Activated CD4-positive, alpha-beta T cell treated with anti-CD3 and anti-CD28 coated beads, Interleukin-2, amount 50 U/mL, for 1 hour (primary cell): ENCODE measurements around the gene MAL.
"Not testable (repeated sequence)": the region's sequence is repeated elsewhere in the genome, so short reads cannot be mapped to it uniquely, and the experiment has no call there.

Experiments
- DNase-seq: peaks from one replicate; pipeline ENCODE4 v3.0.0-alpha.2; 2020

MAL gene

DNA sequence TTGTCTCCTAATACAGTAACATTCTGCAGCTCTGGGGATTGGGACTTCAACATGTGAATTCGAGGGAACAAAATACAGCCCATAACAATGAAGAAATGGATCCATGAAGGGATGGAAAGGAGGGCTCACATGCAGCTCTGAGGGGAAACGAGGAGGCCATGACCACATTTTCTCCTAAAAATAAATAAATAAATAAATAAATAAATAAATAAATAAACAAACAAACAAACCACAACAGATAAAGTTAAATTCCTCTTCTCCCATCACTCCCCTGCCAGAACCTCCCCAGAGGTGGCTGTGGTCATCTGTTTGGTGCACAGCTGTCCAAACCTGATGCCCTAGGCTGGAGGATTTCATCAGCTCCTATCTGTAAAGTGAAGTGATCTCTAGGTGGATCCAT is 42.7 kb downstream of the MAL start:
- DNase-seq: no peak

DNA sequence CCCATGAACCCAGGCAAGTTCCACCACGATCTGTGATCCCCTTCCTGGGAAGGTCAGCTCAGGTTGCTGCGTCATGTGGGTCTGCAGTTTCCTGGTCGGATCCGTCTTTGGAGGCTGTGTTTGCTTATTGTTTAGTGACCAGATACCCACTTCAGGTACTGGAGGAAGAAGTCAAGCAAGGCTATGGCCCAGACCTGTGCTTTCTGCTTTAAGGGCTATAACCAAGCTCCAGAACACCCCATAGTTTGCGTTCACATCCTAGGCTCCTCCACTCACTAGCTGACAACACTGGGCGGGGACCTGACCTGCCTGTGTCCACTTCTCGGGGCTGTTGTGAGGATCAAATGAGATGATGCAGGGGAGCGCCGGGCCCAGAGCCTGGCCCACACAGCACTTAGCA is 44.0 kb downstream of the MAL start:
- DNase-seq: no peak

DNA sequence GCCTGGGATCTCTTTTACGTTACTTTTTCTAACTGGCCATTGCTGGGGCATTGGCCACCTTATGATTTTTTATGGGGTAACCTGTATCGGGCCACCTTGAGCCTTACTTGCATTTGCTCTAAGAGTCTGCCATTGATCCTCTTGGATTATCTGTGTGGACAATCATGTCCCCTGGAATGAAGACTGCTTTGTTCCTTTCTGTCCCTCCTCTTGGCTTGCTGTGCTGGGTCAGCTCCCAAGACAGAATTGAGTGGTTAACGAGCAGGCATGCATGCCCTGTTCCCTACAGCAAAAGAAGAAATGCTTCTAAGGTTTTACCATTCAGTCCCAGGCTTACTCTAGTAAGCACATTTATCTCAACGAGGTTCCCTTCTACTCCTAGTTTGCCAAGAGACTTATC is 46.3 kb downstream of the MAL start:
- no peak for DNase-seq

DNA sequence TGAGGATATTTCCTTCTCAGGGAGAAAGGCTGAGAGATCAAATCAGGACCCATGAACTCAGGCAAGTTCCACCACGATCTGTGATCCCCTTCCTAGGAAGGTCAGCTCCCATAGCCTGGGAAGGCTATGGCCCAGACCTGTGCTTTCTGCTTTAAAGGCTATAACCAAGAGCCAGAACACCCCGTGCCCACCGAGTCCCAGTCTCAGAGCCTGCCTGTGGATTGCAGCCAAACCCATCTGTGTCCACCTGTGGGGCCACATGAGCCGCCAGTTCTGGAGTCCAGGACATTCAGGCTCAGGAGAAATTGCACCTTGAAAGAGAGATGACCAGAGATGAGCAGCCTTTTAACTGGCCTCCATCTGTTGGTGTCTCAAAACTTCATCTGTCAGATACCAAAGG is 46.9 kb downstream of the MAL start:
- DNase-seq: no peak

DNA sequence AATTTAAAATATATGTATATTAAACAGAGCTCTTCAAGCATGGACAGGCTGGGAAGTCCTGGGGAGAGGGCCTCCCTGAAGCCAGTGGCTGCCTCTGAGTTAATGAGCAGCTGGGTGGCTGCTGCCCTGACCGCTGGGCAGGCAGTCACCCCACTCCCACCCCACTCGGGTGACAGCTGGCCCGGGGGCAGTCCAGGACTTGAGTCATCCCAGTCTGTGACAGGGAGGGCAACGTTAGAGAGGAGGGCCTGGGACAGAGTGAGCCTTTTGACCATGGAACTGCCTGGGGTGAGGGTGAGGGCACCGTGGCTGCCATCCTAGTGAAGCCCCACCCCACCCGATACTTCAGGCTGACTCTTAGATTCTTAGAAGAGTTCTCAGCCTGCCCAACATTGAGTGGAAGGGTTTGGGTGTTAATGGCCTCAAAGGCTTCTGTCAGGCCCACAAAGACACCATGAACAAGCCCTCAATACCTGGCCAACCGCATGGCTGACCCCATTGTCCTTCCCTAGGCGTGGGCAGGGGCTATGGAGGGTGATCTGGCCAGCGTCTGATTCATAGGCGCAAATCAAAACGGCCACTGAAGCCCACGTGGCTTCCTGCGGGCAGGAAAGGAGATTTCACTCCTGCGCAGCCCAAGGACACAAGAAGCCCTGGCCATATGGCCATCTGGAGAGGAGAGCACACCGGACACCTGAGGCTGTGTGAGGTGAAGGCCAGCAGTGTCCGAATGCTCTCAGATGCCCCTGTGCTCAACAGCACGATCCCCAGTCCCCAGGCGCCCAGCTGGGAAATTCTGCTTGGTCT is 48.6 kb downstream of the MAL start:
- DNase-seq: no peak

DNA sequence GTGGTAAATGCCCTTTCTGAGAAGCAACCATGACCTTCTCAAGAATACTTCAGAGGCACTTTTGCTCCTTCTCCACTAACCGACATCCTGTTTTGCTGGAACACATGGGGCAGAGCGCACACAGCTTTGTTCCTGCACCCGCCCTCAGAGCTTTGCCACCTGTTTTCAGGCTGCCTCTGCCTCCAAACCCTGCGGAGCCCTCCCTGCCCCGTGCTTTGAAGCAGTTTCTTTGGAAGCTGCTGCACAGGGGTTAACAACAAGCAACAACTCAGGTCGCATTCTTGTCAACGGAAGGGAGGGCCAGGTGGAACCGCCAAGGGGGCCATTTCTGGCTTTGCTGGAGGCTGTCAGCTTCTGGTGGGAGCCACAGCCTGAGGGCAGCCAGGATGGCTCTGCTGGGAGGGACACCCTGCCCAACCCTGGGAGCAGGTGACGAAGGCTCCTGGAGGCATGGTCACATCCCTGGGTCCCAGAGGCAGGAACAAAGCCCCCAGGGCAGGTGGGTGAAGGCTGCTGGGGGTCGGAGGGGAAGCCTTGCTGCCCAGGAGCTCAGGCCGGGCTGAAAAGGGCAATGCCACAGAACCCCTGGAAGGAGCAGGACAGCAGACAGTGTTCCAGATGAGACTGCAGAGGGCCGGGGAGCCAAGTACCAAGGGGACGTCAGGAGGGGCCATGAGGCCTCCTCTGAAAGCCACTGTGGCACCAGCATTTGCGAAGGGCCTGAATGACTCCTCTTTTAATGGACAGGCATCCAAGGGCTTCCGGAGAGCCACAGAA is 49.3 kb downstream of the MAL start:
- DNase-seq: peak; percentile 61

DNA sequence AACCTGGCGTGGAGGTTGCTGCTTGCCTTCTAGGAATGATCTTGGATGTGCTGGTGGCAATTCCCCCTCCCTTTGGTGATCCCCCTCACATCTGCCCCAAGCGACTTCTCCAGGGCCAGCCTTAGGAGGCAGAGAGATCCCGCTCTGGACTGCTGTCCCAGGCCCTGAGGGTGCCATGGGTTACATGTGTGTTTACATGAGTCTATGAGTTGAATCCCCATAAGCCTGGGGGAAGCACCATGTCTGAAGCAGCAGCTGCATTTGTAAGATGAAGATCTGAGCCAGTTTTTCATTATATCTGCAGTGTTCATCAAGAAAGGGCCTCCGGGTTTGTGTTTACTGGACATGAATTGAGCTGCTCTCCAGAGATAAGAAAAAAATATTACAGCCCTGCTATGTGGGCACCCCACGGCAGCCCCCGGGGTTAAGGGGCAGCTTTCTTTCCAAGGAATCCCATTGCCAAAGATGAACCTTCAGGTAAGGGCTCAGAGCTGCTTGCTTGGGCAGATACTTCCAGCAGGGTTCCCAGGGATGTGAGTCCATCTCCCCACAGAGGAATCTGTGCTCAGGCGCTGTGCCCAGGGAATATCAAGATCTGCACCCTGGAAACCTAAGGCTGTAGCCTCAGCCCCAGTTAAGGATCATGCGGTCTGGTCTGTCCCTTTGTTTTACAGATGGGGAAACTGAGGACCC is 50.1 kb downstream of the MAL start:
- no peak for DNase-seq

DNA sequence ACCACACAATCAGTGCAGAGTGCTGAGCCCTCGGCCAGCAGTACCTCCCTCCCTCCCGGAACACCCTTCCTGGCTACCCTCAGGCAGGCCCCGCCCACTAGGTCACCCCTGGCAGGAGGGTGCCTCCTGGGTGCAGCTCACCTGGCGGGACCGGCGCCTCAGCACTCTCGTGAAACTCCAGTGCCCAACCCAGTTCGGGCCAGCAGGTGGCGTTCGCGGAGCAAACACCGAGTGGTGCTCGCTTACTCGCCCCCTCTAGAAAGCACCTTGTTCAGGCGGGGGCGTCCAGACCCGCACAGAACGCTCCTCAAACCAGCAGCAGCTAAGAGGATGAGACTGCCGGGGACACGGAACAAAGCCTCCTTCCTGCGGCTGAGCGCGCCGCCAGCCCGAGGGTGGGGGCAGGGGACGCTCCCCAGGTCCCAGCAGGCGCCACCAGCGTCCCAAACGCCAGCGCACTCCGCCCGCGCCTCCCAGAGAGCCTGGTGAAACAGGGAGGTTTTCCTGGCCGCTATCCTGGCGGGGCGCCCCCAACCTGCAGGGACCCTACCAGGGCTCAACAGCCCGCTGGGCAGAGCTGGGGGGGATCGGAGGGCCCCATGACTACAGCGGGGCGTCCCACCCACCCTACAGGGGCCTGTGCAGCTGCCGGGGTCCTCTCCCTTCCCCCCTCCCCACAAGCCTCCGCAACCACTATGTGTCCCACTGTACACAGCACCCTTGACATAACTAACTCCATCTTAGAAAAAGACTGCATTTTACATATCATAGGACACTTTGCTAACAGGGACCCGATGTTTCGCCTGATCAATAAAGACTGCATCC is 51.4 kb downstream of the MAL start:
- peak; percentile 92 for DNase-seq

DNA sequence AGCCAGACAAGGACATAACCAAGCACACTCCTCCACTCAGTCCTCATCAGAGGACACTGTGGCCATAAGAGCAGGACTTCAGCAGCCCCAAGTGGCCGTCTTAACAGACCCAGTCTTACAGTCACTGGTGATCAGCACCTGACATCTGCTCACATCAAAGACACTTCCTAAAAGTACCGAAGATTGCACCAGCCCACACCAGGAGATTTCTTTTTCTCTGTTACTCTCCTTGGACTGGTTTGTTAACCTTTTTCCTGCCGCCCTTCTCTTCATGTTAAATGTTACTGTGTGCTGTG is 52.0 kb downstream of the MAL start:
- DNase-seq: no peak

DNA sequence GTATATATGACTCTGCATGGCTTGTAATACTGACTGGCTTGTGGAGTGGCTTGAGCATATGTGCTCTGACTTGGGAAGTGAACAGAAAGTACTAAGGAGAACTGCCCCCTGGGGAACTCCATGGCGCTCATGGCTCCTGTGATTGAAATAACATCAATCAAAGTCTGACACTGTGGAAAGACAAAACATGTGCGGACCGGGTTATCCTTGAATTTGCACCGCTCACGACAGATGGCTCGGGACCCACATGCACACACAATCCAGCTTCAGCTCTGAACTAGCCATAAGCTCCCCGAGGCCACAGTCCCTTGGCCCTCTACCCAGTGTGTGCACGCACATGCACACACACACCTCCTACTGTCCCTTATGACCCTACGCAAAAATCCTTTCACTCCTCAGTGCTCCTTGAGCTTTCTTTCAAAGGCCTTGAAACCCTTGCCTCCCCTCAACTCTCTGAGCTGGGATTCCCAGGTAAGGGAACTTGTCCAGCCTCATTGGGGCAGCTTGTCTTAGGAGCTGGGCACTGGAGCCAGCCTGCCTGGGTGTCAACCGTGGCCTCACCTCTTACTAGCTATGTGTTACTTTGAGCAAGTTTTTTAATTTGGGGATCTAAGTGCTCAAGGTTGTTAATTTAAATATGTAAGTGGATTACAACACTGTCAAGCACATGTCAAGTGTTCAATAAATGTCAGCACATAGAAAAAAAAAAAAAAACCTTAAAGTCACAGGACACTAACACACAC is 52.5 kb downstream of the MAL start:
- DNase-seq: no peak

DNA sequence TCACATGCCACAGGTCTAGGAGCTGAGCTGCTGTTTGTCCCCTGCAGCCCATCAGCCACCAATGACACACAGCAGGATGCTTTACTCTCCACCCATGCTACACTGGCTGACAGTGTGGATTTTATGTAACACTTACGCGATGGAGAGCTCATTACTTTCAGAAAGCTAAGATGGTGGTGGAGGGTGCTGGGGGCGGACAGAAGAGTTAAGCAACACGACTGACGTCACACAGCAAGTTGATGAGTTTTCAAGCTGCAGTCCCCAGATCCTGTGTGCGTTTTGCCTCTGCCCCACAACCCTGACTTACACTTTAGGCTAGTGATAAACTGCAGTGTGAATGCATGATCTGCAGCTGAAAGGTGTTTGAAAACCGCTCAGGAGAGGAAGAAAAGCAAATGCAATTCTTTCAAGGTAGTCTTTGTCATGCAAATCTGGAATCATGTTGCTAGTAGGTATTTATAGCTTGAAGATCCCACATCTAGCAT is 53.7 kb downstream of the MAL start:
- DNase-seq: no peak

DNA sequence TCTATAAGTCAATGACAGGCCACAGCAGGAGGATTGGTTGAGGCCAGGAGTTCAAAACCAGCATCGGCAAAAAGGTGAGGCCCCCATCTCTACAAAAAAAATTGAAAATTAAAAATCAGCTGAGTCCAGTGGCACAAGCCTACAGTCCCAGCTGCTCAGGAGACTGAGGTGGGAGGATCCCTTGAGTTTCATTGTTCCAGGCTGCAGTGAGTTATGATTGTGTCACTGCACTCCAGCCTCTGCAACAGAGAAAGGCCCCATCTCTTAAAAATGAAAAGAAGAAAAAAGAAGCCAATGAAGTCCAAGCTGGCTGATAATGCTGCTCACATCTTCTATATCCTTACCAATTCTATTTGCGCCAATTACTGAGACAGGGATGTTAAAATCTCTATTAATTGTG is 57.0 kb downstream of the MAL start:
- DNase-seq: no peak

DNA sequence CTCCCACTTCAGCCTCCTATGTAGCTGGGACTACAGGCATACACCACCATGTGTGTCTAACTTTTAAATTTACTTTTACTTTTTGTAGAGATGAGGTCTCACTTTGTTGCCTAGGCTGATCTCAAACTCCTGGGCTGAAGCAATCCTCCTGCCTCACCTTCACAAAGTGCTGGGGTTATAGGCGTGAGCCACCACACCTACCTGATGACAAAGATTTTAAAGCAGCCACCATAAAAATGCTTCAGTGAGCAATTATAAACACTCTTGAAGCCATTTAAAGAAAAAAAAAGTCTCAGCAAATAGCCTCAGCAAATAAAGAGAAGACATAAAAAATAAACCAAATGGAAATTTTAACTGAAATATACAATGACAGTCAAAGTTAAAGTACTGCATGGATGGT is 60.5 kb downstream of the MAL start:
- DNase-seq: no peak

DNA sequence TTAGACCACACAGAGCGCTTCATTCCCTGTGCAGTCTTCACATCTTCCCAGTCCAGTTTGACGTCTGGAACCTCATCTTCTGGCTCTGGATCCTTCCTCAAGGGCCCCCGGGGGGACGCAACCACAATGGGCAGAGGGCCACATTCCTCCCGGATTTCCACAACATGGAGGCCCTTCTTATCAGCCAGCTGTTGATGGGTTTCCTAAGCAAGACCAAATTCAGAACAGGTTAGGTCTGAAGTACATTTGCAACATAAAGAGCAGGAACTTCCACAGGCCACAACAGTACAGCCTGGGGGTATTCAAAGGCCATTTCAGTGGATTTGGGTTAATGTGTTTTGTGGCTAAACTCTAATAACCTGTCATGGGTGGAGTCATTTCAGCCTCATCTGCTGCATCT is 61.9 kb downstream of the MAL start:
- no peak for DNase-seq

DNA sequence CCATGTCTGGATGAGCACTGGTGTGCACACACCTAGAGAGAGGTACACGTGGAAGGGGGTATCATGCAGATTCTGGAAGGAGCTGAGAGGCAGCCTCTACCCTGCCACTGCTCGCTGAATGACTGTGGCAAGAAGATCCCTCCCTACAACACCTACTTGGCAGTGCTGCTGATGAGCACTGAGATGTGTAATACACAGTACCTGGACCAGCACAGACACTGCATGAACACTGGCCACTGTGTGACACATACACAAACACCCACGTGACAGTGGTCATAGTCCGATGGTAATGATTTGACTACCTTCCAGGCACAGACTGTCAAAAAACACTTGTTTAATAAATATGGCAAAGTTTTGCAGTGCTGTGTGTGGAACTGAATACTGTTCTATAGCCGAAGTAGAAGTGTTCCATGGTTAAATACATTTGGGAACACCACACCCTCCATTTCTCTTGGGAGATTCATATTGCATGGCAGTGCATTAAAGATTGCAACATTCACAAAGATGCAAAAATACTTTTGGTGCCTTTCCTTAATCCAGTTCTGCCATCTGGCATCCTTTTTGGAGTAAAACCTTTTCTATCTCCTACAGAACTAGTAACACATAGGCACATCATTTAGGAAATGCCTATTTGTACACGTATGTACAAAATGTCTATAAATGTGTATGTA is 66.5 kb downstream of the MAL start:
- DNase-seq: no peak

DNA sequence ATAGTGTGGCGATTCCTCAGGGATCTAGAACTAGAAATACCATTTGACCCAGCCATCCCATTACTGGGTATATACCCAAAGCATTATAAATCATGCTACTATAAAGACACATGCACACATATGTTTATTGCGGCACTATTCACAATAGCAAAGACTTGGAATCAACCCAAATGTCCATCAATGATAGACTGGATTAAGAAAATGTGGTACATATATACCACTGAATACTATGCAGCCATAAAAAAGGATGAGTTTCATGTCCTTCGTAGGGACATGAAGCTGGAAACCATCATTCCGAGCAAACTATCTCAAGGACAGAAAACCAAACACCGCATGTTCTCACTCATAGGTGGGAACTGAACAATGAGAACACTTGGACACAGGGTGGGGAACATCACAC is 72.8 kb downstream of the MAL start:
- DNase-seq: not testable (repeated sequence)

DNA sequence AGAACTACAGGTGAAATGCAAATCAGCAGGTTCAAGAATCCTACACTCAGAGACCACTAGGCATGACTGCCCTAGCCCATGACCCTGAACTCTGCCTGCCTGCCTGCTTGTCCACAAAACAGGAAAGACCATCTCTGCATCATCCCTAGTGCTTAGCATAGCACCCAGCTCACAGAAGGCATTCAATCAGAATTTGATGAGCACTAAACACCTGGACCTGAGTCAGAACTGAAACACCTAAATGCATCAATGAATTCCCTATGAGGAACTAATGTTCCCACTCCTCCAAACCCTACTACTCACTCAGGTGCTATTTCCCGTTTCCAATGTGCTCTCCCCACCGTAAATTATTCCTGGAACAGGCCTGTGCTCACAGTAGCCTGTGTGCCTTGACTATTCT is 74.4 kb downstream of the MAL start:
- DNase-seq: no peak
